GM18519 (cell line): ENCODE results near the gene KCNH4.
"Not testable (repeated sequence)": the region's sequence is repeated elsewhere in the genome, so short reads cannot be mapped to it uniquely, and the experiment has no call there.

Source experiments
- ATAC-seq: cut with Tn5 transposase; IDR thresholded peaks from one replicate; pipeline ENCODE4 v1.9.1; 2021; ENCODE audit warnings: mild to moderate bottlenecking, moderate library complexity; ENCODE audit not compliant: unreplicated experiment, low FRiP score

KCNH4 gene

DNA sequence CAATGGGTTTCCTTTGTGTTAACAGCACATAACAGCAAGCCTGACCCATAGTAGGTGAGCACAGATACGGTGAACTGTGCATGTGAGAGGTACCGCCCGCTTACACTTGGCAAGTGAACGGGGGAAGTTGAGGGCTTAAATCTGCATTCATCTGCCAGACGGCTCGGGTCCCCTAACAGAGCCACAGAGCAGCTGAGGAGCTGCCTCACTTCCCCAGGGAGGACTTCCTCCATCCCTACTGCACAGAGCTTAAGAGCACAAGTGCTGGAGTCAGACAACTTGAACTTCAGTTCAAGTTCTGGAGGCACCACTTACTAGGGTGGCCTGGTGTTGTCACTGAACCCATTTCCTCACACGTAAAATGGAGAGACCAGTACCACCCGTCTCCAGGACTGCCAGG lies 39.6 kb downstream of the KCNH4 start:
- no peak for ATAC-seq

DNA sequence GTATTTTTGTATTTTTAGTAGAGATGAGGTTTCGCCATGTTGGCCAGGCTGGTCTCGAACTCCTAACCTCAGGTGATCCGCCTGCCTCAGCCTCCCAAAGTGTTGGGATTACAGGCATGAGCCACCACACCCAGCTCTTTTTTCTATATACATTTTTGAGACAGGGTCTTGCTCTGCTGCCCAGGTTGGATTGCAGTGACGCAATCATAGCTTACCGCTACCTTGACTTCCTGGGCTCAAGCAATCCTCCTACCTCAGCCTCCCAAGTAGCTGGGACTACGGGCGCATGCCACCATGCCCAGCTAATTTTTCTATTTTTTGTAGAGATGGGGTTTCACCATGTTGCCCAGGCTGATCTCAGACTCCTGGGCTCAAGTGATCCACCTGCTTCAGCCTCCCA lies 40.3 kb downstream of the KCNH4 start:
- ATAC-seq: not testable (repeated sequence)

DNA sequence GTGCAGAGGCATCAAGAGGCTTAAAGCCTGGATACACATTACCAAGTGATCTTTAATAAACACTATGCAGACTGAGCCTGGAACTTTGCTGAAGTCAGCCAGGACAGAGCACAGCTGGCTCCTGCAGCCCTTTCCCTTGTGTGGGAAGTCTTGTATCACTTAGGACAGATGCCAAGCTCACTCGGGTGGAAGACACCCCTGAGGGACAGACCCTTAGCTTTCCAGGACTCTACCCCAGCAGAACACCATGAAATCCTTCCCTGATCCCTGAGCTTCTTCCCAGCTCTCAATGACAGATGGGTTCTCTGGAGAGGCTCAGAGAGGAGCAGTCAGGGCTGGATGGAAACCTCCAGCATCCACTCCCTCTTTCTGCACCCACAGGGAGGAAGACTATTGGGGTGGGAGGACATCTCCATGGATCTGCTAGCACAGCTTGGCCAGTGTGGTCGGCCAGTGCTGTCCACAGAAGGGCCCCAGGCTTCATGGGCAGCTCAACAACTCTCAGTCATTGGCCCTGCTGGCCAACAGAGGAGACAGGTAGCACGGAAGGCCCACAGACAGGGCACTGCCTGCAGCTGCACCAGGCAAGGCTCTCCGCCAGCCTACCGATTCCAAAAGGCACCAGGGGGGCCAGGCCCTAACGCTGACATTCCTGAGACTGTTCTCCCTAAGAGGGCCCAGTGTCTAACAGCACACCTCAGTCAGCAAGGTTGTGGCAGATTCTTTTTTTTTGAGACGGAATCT lies 42.0 kb downstream of the KCNH4 start:
- ATAC-seq: no peak

DNA sequence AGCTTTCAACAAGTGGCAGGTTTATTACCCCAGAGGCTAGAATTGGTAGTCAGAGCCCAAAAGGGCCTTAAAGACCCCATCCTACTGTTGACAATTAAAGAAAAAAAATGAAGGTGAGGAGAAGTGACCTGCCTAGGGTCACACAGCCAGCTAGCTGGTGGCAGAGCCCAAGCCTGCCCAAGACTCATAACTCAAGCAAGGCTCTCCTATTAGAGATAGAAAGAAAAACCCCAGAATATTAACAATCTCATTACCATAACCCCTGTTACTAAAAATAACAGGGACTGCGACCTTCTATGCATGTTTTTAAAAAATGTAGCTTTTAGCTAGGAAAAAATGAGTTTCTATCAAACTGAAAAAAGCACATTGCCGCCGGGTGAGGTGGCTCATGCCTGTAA lies 44.3 kb downstream of the KCNH4 start:
- no peak for ATAC-seq

DNA sequence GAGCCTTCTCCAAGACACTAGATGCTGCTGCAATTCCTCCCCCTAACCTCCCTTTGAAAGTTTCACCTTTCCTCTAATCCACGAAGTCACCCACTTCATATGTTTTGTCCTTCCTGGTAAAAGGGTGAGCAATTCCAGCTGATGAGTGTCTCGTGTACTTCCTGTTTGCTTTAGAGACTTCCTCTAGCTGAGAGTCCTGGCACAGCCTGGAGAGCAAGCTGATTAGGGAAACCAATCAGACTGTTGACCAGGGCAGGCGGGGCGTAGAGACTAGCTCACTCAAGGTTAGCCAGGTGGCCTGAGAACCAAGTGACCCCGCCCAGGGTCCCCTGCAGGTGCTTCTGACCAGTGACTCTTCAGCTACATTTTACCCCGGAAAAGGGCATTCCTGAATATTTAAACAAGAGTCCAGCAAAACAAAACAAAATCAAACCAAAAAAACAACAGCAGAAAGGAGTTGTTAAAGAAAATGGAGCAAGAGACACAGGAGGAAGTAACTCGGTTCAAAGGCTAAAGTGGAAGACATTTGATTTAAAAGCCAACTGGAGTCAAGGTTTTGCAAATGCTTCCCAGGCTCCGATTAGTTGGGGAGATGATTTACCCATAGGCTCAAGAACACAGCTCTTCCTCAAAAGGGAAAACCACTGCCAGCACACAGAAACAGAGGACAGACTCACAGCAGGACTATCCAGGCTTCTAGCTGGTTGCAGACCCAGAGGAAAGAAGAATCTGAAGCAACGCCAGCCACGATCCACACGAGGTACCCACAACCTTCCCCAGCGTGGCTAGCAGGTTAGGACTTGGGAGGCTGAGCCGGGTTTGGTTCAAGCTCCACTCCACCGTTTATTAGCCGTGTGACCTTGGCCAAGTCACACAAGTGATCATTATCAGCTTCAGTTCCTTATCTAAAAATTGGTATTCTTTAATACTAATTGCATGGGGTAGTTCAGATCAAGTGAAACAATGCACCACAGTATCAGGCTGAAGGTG lies 45.0 kb downstream of the KCNH4 start:
- ATAC-seq: no peak

DNA sequence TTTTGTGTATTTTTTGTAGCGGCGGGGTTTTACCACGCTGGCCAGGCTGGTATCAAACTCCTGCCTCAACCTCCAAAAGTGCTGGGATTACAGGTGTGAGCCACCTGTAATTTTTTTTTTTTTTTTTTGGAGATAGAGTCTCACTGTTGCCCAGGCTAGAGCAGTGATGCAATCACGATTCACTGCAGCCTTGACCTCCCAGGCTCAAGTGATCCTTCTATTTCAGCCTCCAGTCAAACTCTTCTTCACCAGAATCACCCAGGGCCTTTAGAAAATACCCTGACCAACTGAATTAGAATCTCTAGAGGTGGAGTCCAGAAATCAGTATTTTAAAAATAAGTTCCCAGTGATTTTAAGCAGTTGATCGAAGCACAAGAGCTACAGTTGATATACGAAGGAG lies 45.8 kb downstream of the KCNH4 start:
- no peak for ATAC-seq

DNA sequence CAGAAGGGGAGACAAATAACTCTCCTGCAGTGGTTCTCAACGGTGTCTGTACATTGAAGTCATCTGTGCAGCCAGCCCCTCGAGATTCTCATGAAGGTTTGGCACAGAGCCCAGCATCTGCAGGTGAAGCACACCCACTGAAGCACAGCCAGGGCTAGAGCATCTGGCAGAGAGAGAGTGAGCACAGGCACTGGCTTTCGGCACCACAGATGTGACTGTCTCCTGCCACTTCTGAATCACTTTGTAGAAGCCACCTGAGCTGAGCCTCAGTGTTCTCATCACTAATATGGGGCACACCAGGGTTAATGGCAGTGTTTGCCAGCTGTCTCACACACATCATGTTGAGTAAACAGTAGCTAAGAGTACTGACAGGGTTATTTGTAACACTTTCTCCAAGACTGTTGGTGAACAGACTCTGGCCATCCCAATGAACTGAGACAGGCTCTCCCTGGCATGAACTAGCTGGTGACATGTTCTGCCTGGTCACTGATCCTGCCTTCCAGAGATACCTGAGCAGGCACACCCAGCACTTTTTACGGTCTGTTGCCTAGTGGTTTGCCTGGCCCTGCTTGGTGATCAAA lies 47.4 kb downstream of the KCNH4 start:
- no peak for ATAC-seq

DNA sequence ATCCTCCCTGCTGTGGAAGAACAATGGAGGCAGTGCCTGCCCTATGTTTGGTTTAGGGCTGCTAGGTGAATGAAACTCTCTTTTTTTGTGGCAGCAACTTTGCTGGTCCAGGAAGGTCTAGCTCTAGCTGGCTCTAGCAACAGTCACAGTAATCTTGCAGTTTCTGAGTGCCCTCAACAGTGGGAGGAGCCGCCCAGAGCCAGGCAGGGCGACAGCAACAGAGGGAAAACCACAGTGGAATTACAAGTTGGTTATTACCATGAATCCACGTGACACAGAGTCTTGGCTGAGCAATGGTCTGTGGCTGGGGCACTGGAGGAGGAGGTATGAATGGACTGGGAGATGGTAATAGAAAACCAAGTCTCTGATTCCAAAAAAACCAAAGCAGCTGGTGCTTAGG lies 48.0 kb downstream of the KCNH4 start:
- no peak for ATAC-seq

DNA sequence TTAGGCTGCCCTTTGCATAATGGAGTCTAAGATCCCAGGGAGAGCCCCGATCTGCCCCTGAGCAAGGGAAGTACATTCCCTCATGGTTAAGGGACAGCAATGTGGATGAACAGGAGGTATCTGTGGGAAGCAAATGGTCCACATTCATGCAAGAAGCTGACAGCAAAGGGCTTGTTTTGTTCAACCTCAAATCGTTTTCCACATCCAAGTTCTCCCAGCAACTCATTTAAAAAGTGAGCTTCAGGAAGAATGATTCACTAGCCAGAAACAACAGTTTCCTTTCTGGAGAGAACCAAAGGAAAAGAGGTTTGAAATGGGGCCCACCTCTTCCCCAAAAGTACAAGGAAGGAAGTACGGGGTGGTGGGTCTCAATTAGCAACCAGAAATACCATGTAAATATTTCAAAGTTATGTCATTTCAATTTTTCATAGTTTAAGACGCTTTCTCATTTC lies 48.9 kb downstream of the KCNH4 start:
- no peak for ATAC-seq

DNA sequence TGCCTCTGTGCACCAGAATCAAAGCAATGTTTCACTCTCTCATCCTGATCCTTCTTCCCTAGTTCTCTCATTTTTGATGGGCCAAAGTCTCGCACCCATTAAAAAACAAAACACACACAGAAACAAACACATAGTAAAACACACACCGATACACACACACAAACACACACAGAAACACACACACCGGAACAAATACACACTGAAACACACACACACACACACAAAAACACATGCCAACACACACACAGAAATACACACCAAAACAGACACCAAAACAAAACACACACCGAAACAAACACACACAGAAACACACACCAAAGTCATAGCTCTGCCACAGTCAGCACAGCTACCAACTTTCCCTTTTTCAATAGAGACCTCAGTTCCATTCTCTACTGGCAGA lies 49.7 kb downstream of the KCNH4 start:
- no peak for ATAC-seq

DNA sequence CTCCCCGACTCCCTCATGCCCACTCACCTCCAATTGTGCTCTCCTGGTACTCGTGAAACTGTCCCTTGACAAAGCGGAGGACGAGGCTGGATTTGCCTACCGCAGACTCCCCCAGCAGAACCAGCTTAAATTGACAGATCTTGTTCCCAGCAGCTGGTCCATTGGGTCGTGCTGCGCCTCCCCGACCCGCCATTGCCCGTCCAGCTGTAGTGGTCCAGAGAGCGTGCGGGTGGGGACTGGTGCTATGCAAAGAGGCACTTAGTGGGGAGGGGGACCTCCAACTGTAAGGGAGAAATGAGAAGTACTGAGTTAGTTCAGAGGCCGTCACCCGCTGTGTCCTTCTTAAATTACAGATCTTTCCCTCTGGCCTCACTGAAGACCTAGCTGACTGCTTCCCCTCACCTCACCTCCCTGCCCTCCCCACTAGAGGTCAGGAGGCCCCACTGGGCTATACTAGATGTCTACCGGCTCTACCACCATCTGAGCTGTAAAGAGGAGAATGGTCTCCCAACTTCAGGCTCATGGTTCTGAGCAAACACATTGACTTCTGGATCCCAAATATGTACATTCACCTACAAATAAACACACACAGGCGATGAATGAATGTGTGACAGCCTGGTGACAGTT lies 50.5 kb downstream of the KCNH4 start:
- ATAC-seq: no peak

DNA sequence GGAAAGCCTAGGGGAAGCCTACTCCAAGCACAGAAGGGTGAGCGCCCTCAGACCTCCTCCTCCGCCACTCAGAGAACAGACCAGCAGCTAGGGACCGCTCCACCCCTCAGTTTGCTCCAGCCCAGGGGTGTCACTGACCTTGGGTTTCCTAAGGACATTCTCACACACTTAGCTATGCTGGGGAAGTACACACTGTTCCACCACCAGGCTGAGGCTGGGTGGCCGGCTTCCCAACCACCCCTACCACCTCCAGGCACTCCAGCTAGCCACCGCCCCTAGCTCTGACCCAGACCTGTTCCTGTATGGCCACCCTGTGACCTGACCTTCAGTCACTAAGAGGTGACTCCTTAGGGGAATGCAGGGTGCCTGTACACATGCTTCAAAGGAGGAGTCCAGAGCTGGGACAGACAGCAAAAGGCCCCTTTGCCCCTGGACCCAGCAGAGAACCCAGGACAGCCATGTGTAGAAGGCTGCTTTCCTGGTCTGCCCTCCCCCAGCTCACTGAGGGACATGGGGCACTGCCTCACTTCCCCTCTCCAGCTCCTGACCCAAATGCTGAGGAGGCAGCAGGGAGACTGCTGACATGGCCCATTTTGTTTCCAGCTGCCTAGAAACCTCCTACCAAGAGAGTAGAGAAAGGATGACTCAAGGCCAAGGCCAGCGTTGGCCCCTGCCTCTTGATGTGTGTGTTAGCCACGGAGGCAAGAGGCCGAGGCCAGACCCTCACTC lies 51.7 kb downstream of the KCNH4 start:
- ATAC-seq: no peak

DNA sequence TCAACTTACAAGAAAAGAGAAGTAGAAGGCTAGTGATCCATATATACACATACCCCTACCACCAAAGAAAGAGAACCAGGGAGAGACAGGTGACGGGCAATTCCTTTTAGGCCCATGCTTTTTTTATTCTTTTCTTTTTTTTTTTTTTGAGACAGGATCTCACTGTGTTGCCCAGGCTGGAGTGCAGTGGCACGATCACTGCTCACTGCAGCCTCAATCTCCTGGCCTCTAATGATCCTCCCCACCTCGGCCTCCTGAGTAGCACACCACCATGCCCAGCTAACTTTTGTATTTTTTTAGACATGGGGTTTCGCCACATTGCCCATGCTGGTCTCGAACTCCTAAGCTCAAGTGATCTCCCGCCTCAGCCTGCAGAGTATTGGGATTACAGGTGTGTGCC lies 53.5 kb downstream of the KCNH4 start:
- no peak for ATAC-seq

DNA sequence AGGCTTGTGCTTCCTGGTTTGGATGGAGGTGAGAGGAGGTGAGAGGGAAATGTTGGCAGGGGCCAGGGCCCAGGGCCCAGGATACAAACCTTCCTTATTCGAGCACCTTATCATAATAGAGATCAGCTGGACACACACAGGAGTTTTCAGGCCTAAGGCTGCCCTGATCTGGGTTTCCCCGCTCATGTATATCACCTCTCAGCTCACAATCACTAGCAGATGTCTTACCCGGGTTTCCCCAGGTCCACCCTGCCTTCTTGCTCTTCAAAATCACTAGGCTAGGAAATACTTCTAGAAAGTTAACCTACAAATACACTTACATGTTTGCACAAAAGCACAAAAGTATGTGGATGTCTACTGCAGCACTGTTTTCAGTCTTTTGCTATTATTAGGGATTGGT lies 54.1 kb downstream of the KCNH4 start:
- no peak for ATAC-seq

DNA sequence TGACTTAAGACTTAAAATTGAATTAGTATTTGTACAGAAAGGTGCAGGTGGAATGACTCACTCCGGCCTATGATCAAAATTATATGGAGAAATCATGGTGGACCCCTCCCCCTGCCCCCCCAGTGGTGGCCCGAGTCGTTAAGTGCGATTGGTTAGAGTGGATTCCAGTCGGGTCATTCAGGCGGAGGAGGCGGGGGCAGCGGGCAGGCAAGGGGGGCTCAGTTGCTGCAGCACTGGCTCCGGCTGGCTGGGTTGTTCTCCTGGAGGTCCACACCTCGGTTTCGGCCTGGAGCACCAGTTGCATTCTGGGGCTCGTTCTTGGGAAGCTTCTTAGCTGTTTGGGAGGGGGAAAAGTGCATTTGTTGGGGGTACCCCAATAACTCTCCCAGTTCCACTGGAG lies 55.4 kb downstream of the KCNH4 start:
- ATAC-seq: no peak

DNA sequence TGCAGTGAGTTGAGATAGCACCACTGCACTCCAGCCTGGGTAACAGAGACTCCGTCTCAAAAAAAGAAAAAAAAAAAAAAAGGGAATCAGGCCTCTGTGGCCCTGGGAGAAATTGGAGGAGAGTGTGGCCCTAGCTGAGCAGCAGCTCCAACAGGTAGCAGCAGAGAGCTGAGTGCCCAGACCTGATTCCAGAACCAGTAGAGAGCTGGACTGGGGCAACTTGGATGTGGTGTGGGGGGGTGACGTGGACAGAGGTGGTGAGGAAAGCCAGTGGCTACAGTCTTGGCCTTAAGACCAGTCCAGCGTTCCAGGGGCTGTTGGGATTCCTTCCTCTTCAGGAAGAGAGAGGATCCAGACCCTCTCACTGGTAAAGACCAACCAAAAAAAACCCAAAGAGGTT lies 56.7 kb downstream of the KCNH4 start:
- ATAC-seq: no peak

DNA sequence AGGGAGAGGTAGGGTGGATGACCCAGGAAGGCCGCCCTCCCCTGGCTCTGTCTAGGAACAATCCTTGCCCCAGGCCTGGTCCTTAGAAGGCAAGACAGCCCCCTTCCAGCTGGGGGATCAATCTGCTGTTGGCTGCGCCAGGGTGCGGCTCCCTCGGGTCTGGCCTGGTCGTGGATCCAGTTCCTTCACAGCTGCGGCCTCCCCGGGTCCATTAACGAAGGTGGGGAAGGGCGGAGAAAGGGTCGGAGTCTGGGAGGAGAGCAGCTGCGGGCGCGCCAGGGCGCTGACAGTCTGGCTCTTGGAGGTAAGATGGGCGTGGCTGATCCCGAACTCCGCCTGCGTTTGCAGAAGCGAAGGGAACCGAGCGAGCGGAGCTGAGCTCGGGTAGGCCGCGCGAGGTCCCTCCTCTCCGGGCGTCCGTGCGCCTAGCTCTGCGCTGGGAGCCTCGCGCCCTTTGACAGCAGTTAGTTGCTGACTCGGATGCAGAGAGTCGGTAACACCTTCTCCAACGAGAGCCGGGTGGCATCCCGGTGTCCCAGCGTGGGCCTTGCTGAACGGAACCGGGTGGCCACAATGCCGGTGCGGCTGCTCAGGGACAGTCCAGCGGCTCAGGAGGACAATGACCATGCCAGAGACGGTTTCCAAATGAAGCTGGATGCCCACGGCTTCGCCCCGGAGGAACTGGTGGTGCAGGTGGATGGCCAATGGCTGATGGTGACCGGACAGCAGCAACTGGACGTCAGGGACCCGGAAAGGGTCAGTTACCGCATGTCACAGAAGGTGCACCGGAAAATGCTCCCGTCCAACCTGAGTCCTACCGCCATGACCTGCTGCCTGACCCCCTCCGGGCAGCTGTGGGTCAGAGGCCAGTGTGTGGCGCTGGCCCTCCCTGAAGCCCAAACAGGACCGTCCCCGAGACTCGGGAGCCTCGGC lies 58.3 kb downstream of the KCNH4 start, which contains the start of gene HSPB9:
HSPB9 (plus strand) TSS at position 434 of the 933 bp plus-strand sequence; CDS start at position 481, 47 bp downstream.
- ATAC-seq: no peak

DNA sequence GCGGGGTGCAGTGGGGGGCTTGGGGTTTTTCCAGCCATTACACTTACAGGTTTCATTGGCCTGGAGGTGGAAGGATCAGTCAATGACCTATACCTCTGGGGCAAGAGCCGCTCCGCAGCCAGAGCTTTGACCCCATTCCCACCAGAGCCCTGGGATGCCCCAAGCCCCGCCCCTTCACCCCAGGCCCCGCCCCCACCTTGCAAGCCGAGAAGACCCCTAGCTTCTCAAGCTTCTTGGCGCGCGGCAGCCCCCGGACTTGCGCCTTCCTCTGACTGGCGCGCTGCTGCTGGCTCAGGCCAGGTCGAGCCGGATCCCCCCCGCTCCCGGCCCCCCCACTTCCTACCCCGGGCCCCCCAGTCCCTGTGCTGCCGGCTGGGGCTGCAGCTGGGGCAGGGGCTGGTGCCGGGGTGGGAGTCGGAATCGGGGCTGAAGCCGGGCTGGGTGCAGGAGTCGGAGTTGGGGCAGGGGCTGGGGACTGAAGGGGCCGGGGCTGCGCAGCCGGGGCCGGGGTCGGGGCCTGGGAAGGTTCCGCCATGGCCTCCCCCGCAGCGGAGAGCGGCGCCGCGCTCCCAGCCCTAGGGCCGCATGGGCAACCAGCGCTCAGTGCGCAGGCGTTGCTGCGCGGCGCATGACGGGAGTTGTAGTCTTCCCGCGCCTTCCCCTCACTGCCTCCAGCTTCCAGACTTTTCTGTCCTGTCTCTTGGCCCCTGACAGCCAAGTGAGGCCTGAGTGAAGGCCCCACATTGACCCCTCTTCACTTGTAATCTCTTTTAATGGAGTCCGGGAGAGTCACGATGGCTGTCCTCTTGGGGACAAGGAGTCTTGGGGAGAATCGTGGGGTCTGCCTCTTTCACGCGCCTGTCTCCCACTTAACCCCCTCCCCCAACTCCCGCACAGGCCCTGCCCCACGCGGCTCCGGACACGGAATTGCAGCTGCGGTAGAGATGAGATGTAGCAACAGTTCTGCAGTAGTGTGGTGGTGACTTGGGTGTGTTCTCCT lies 59.9 kb downstream of the KCNH4 start, which contains the start of gene KAT2A:
KAT2A (minus strand) TSS at position 598 of the 1,000 bp plus-strand sequence; CDS start at position 535, 63 bp downstream.
- no peak for ATAC-seq
